ENCODE results near the gene DPP6. TPM values are rescaled to one million over a fixed set of nuclear protein-coding genes. Genes with fewer than 3 reads are reported as not detected.

DPP6 gene
- total RNA-seq, 1 donor from 2014 or later: 1.2 TPM

- TF ChIP-seq CTCF (conservative IDR thresholded peaks at IDR 0.05; ENCODE audit: low read depth, low read length): no peak
- DNase-seq (ENCODE audit: low read depth): no peak
- H3K4me3 ChIP-seq (ENCODE audit: low read depth, low read length): no peak overlapping the region
Observed at GRCh38 chr7:154437234-154437633, 385.0 kb downstream of the DPP6 start.

GRCh38 chr7:154438571-154439367 lies 386.6 kb downstream of the DPP6 start:
- no peak overlapping the region for H3K4me3 ChIP-seq (ENCODE audit: low read depth, low read length)
- DNase-seq (ENCODE audit: low read depth): no peak
- no peak for TF ChIP-seq CTCF (conservative IDR thresholded peaks at IDR 0.05; ENCODE audit: low read depth, low read length)

- TF ChIP-seq CTCF (conservative IDR thresholded peaks at IDR 0.05; ENCODE audit: low read depth, low read length): no peak
- H3K4me3 ChIP-seq (ENCODE audit: low read depth, low read length): no peak overlapping the region
- DNase-seq (ENCODE audit: low read depth): no peak
Observed at GRCh38 chr7:154440058-154440457, 387.9 kb downstream of the DPP6 start.

- no peak overlapping the region for H3K4me3 ChIP-seq (ENCODE audit: low read depth, low read length)
- DNase-seq (ENCODE audit: low read depth): no peak
- no peak for TF ChIP-seq CTCF (conservative IDR thresholded peaks at IDR 0.05; ENCODE audit: low read depth, low read length)
Observed at GRCh38 chr7:154440651-154441050, 388.5 kb downstream of the DPP6 start.

GRCh38 chr7:154441811-154442210 lies 389.6 kb downstream of the DPP6 start:
- no peak for DNase-seq (ENCODE audit: low read depth)
- no peak overlapping the region for H3K4me3 ChIP-seq (ENCODE audit: low read depth, low read length)
- TF ChIP-seq CTCF (conservative IDR thresholded peaks at IDR 0.05; ENCODE audit: low read depth, low read length): no peak

GRCh38 chr7:154442939-154443338 lies 390.7 kb downstream of the DPP6 start:
- no peak for DNase-seq (ENCODE audit: low read depth)
- no peak overlapping the region for H3K4me3 ChIP-seq (ENCODE audit: low read depth, low read length)
- TF ChIP-seq CTCF (conservative IDR thresholded peaks at IDR 0.05; ENCODE audit: low read depth, low read length): no peak

- no peak for TF ChIP-seq CTCF (conservative IDR thresholded peaks at IDR 0.05; ENCODE audit: low read depth, low read length)
- DNase-seq (ENCODE audit: low read depth): no peak
- H3K4me3 ChIP-seq (ENCODE audit: low read depth, low read length): no peak overlapping the region
Observed at GRCh38 chr7:154450451-154450850, 398.3 kb downstream of the DPP6 start.
